Measurements from ENCODE around the gene PRDM11. TPM values are rescaled to one million over a fixed set of nuclear protein-coding genes. Genes with fewer than 3 reads are reported as not detected.
"Not testable (repeated sequence)": the region's sequence is repeated elsewhere in the genome, so short reads cannot be mapped to it uniquely, and the experiment has no call there.

PRDM11 gene
- polyA plus RNA-seq (2013, experiment 1 of 2; ENCODE audit: insufficient read length): 3.8 TPM
- 4.3 TPM for polyA plus RNA-seq (2013, experiment 2 of 2; ENCODE audit: insufficient read length)

- DNase-seq: peak; percentile 88
Observed at GRCh38 chr11:45146072-45147016, at the start of gene PRDM11. TSS of gene PRDM11 (plus strand) at chr11:45146639. CDS start at chr11:45181767, 35,128 bp downstream.

- peak; percentile 51 for DNase-seq
Observed at GRCh38 chr11:45097721-45098493, 48.5 kb upstream of the PRDM11 start.

- no peak for DNase-seq
Observed at GRCh38 chr11:45098929-45099328, 47.5 kb upstream of the PRDM11 start.

- peak; percentile 17 for DNase-seq
Observed at GRCh38 chr11:45100339-45100738, 46.1 kb upstream of the PRDM11 start.

GRCh38 chr11:45102361-45102809 lies 44.1 kb upstream of the PRDM11 start:
- DNase-seq: no peak

GRCh38 chr11:45102810-45103621 lies 43.4 kb upstream of the PRDM11 start:
- peak; percentile 78 for DNase-seq

GRCh38 chr11:45104006-45104789 lies 42.2 kb upstream of the PRDM11 start:
- no peak for DNase-seq

GRCh38 chr11:45104790-45105084 lies 41.7 kb upstream of the PRDM11 start:
- DNase-seq: no peak

- DNase-seq: peak; percentile 61
Observed at GRCh38 chr11:45105233-45105983, 41.0 kb upstream of the PRDM11 start.

- DNase-seq: no peak
Observed at GRCh38 chr11:45105984-45106375, 40.5 kb upstream of the PRDM11 start.

- DNase-seq: no peak
Observed at GRCh38 chr11:45106440-45106839, 40.0 kb upstream of the PRDM11 start.

- DNase-seq: no peak
Observed at GRCh38 chr11:45107029-45107428, 39.4 kb upstream of the PRDM11 start.

- DNase-seq: no peak
Observed at GRCh38 chr11:45108070-45109064, 38.1 kb upstream of the PRDM11 start.

- DNase-seq: no peak
Observed at GRCh38 chr11:45109400-45109799, 37.0 kb upstream of the PRDM11 start.

GRCh38 chr11:45110562-45110961 lies 35.9 kb upstream of the PRDM11 start:
- peak; percentile 63 for DNase-seq

- no peak for DNase-seq
Observed at GRCh38 chr11:45113807-45114206, 32.6 kb upstream of the PRDM11 start.

GRCh38 chr11:45127836-45128235 lies 18.6 kb upstream of the PRDM11 start:
- DNase-seq: not testable (repeated sequence)

GRCh38 chr11:45133878-45134277 lies 12.6 kb upstream of the PRDM11 start:
- no peak for DNase-seq

GRCh38 chr11:45141171-45141570 lies 5.3 kb upstream of the PRDM11 start:
- no peak for DNase-seq

- no peak for DNase-seq
Observed at GRCh38 chr11:45141631-45142030, 4.8 kb upstream of the PRDM11 start.

Data from fibroblast of skin of abdomen (primary cell).